ENCODE results near the gene TTLL11. TPM values are rescaled to one million over a fixed set of nuclear protein-coding genes. Genes with fewer than 3 reads are reported as not detected.

TTLL11 gene
- total RNA-seq, 4 donors from 2014 or later = 15.1 to 42.6 (median 29.1) TPM

- Histone ChIP-seq H3K4me1 (no peaks in the 10 kb centered on the region), H3K36me3 (no peaks in the 10 kb centered on the region), H3K27me3 (no peaks in the 10 kb centered on the region), H3K9me3 (no peaks in the 10 kb centered on the region), H3K4me3 (no peak overlapping the region), H3K27ac (no peak overlapping the region)
- ATAC-seq = no peak
- no peak for TF ChIP-seq CTCF (IDR thresholded peaks at IDR 0.05)
- no peak for TF ChIP-seq POLR2A (IDR thresholded peaks at IDR 0.05)
- no peak for TF ChIP-seq EP300 (IDR thresholded peaks at IDR 0.05)
- TF ChIP-seq POLR2AphosphoS5 (IDR thresholded peaks at IDR 0.05) = no peak
- WGBS, 2 donors (ENCODE audit: low coverage in 1 of 2) = 67 to 80% methylated on average over 1 to 2 of the region's 10 CpGs
These were observed 281.4 kb downstream of the TTLL11 start for GRCh38 chr9:121811751-121812150.

GRCh38 chr9:121811140-121811539, 282.0 kb downstream of the TTLL11 start:
- no peaks in the 10 kb centered on the region for H3K9me3 ChIP-seq
- no peak for ATAC-seq
- no peak overlapping the region for H3K4me3 ChIP-seq
- H3K36me3 ChIP-seq = no peaks in the 10 kb centered on the region
- no peaks in the 10 kb centered on the region for H3K27me3 ChIP-seq
- WGBS, 2 donors (ENCODE audit: low coverage in 1 of 2) = 60 to 95% methylated on average over 1 to 3 of the region's 9 CpGs
- no peak overlapping the region for H3K27ac ChIP-seq
- TF ChIP-seq EP300 (IDR thresholded peaks at IDR 0.05) = no peak
- TF ChIP-seq POLR2AphosphoS5 (IDR thresholded peaks at IDR 0.05) = no peak
- TF ChIP-seq CTCF (IDR thresholded peaks at IDR 0.05) = no peak
- no peak for TF ChIP-seq POLR2A (IDR thresholded peaks at IDR 0.05)
- no peaks in the 10 kb centered on the region for H3K4me1 ChIP-seq

GRCh38 chr9:121810489-121810888, 282.6 kb downstream of the TTLL11 start:
- ATAC-seq = no peak
- no peaks in the 10 kb centered on the region for H3K36me3 ChIP-seq
- no peaks in the 10 kb centered on the region for H3K4me1 ChIP-seq
- H3K27ac ChIP-seq = no peak overlapping the region
- H3K9me3 ChIP-seq = no peaks in the 10 kb centered on the region
- H3K4me3 ChIP-seq = no peak overlapping the region
- H3K27me3 ChIP-seq = no peaks in the 10 kb centered on the region
- TF ChIP-seq POLR2AphosphoS5 (IDR thresholded peaks at IDR 0.05) (no peak), CTCF (IDR thresholded peaks at IDR 0.05) (no peak), EP300 (IDR thresholded peaks at IDR 0.05) (no peak), POLR2A (IDR thresholded peaks at IDR 0.05) (no peak)
- 100% methylated on average over 2 of the region's 3 CpGs for WGBS, 2 donors (ENCODE audit: low coverage in 1 of 2)

GRCh38 chr9:121809356-121810050, 283.6 kb downstream of the TTLL11 start:
- Histone ChIP-seq H3K4me1 (no peaks in the 10 kb centered on the region), H3K27ac (no peak overlapping the region), H3K4me3 (no peak overlapping the region), H3K9me3 (peaks cover 0 to 7% (median 0%) of the 10 kb centered on the region in 3 donors), H3K36me3 (no peaks in the 10 kb centered on the region), H3K27me3 (no peaks in the 10 kb centered on the region)
- no peak for ATAC-seq
- TF ChIP-seq POLR2AphosphoS5 (IDR thresholded peaks at IDR 0.05) (no peak), CTCF (IDR thresholded peaks at IDR 0.05) (no peak), EP300 (IDR thresholded peaks at IDR 0.05) (no peak), POLR2A (IDR thresholded peaks at IDR 0.05) (no peak)
- WGBS, 2 donors (ENCODE audit: low coverage in 1 of 2) = 88 to 90% methylated on average over 6 to 12 of the region's 15 CpGs

GRCh38 chr9:121808781-121809180, 284.3 kb downstream of the TTLL11 start:
- Histone ChIP-seq H3K27ac (no peak overlapping the region), H3K36me3 (no peaks in the 10 kb centered on the region), H3K4me3 (no peak overlapping the region), H3K4me1 (no peaks in the 10 kb centered on the region), H3K9me3 (peaks cover 0 to 13% (median 0%) of the 10 kb centered on the region in 3 donors), H3K27me3 (no peaks in the 10 kb centered on the region)
- no CpG with 5 or more reads among the region's 4 CpGs for WGBS, 2 donors (ENCODE audit: low coverage in 1 of 2)
- ATAC-seq = no peak
- no peak for TF ChIP-seq POLR2A (IDR thresholded peaks at IDR 0.05)
- no peak for TF ChIP-seq CTCF (IDR thresholded peaks at IDR 0.05)
- TF ChIP-seq EP300 (IDR thresholded peaks at IDR 0.05) = no peak
- TF ChIP-seq POLR2AphosphoS5 (IDR thresholded peaks at IDR 0.05) = no peak

Measured in gastroesophageal sphincter (tissue), 4 donors.